ENCODE results near the gene DDX49. TPM values are rescaled to one million over a fixed set of nuclear protein-coding genes. Genes with fewer than 3 reads are reported as not detected.
A peak's percentile ranks its signal among the peaks of the same experiment; 100 is the strongest.

DDX49 gene
- total and polyA plus RNA-seq, 8 donors = 17.5 to 42.2 (median 24.5) TPM

- H3K9me3 ChIP-seq = no peaks in the 10 kb centered on the region
- DNase-seq (no peak), FAIRE-seq (no peak), ATAC-seq (peak in 1 of 4 donors; percentile 22)
- H3K4me1 ChIP-seq = no peaks in the 10 kb centered on the region
- no peak overlapping the region for H3K27ac ChIP-seq
- intact Hi-C loops (cut with DNase I) = no loop called here
- no peak for TF ChIP-seq CTCF (IDR thresholded peaks at IDR 0.05)
- H3K36me3 ChIP-seq = no peaks in the 10 kb centered on the region
- 21 to 24% methylated on average over 23 to 26 of the region's 26 CpGs for WGBS, 2 donors
- no peaks in the 10 kb centered on the region for H3K27me3 ChIP-seq
- H3K4me3 ChIP-seq = no peak overlapping the region
These were observed 42.5 kb downstream of the DDX49 start for GRCh38 chr19:18961767-18962620.

GRCh38 chr19:18964121-18964520 lies 44.6 kb downstream of the DDX49 start:
- 81 to 87% methylated on average over 9 of the region's 9 CpGs for WGBS, 2 donors
- intact Hi-C loops (cut with DNase I) = no loop called here
- no peak for FAIRE-seq

GRCh38 chr19:18966307-18966706 lies 46.8 kb downstream of the DDX49 start:
- intact Hi-C loops (cut with DNase I) = no loop called here
- no peaks in the 10 kb centered on the region for H3K4me1 ChIP-seq
- ATAC-seq = peak in 1 of 4 donors; percentile 18
- H3K9me3 ChIP-seq = no peaks in the 10 kb centered on the region
- H3K27me3 ChIP-seq = no peaks in the 10 kb centered on the region
- DNase-seq = no peak
- no peak for TF ChIP-seq CTCF (IDR thresholded peaks at IDR 0.05)
- WGBS, 2 donors = 62 to 80% methylated on average over 4 of the region's 4 CpGs
- H3K27ac ChIP-seq = peak overlapping the region in 1 of 4 donors; percentile 63
- no peak for FAIRE-seq
- H3K36me3 ChIP-seq = no peaks in the 10 kb centered on the region
- H3K4me3 ChIP-seq = no peak overlapping the region

More at GRCh38 chr19:18964121-18964520, 44.6 kb downstream of the DDX49 start:
- DNase-seq (no peak), ATAC-seq (no peak)
- H3K4me3 ChIP-seq = no peak overlapping the region
- H3K36me3 ChIP-seq = no peaks in the 10 kb centered on the region
- no peaks in the 10 kb centered on the region for H3K4me1 ChIP-seq
- no peaks in the 10 kb centered on the region for H3K27me3 ChIP-seq
- no peak overlapping the region for H3K27ac ChIP-seq
- no peaks in the 10 kb centered on the region for H3K9me3 ChIP-seq
- TF ChIP-seq CTCF (IDR thresholded peaks at IDR 0.05) = no peak

GRCh38 chr19:18967358-18968146 lies 48.0 kb downstream of the DDX49 start:
- H3K4me1 ChIP-seq = peaks cover 0 to 4% (median 0%) of the 10 kb centered on the region in 3 donors
- H3K27me3 ChIP-seq = no peaks in the 10 kb centered on the region
- intact Hi-C loops (cut with DNase I) = no loop called here
- TF ChIP-seq CTCF (IDR thresholded peaks at IDR 0.05) = no peak
- H3K4me3 ChIP-seq = no peak overlapping the region
- 53% methylated on average over 11 of the region's 11 CpGs for WGBS, 2 donors
- peak in 3 of 4 donors; percentile 14 to 70 (median 67) for ATAC-seq
- H3K27ac ChIP-seq = peak overlapping the region in 2 of 4 donors; percentile 62 to 63
- no peak for FAIRE-seq
- H3K36me3 ChIP-seq = no peaks in the 10 kb centered on the region
- DNase-seq = peak in 2 of 6 donors; percentile 10 to 56
- H3K9me3 ChIP-seq = no peaks in the 10 kb centered on the region
